Karpas-422 (cell line): ENCODE measurements around the gene MAGEA2B. TPM values are rescaled to one million over a fixed set of nuclear protein-coding genes. Genes with fewer than 3 reads are reported as not detected.

Source experiments
- total RNA-seq: library from RNA; depleted of rRNA; stranded (reverse); fragments of >200 nt; shearing (Covaris generic); gene quantifications from 2 replicates; pipeline ENCODE4 v1.2.3, GENCODE V29; 2014; ENCODE audit warnings: low replicate concordance; rRNA removed

MAGEA2B gene
- total RNA-seq, 1 experiment from 2014 or later, result not detected

Other genes with a start within 250 kb of the MAGEA2B start
- not detected in 2 replicates for gene GABRQ, start 76.7 kb upstream of the MAGEA2B start, total RNA-seq
- gene MAGEA3, start 15.8 kb upstream of the MAGEA2B start, total RNA-seq, result not detected in 2 replicates
- not detected in 2 replicates for gene CSAG2, start 5.4 kb upstream of the MAGEA2B start, total RNA-seq
- gene CSAG1, start 19.1 kb downstream of the MAGEA2B start, total RNA-seq, result not detected in 2 replicates
- gene MAGEA12, start 19.1 kb downstream of the MAGEA2B start, total RNA-seq, result 0.36 TPM in 1 of 2 replicates, not detected in the other
- not detected in 2 replicates for gene MAGEA2, start 39.2 kb downstream of the MAGEA2B start, total RNA-seq
- gene CSAG3, start 44.6 kb downstream of the MAGEA2B start, total RNA-seq, result not detected in 2 replicates
- 1.6 TPM in 1 of 2 replicates, not detected in the other for gene MAGEA6, start 55.1 kb downstream of the MAGEA2B start, total RNA-seq
- 16.8 and 24.1 TPM in 2 replicates for gene CETN2, start 116.1 kb downstream of the MAGEA2B start, total RNA-seq
- 23.6 and 23.8 TPM in 2 replicates for gene NSDHL, start 116.4 kb downstream of the MAGEA2B start, total RNA-seq
- gene ZNF185, start 183.4 kb downstream of the MAGEA2B start, total RNA-seq, result 0.43 and 0.67 TPM in 2 replicates